HCT116 (cell line): ENCODE results near the gene MAPKAPK3. TPM values are rescaled to one million over a fixed set of nuclear protein-coding genes. Genes with fewer than 3 reads are reported as not detected.

Experiments
- ATAC-seq: fragments of 200-7000 bp; cut with Tn5 transposase; 2 replicates; pipeline ENCODE4 v1.9.1; 2020; ENCODE audit warnings: mild to moderate bottlenecking, moderate library complexity
- BruUV-seq: library from RNA; stranded (reverse); fragments of 400-500 nt; replicated peaks from 2 replicates; lab custom pipeline; 2021; lab: Mats Ljungman, UMichigan
- CTCF ChIA-PET: fragments of 300-600 bp; sonication (Branson Sonifier 250); formaldehyde crosslinking; loops from one replicate; lab custom pipeline; 2021; ENCODE audit warnings: antibody characterized with exemption; lab: Charles Lee
- POLR2A ChIA-PET: fragments of 300-600, 350-600 bp; sonication (Branson Sonifier 250); formaldehyde crosslinking; loops from one replicate; lab custom pipeline; 2021; ENCODE audit warnings: antibody characterized with exemption; lab: Charles Lee
- RAD21 ChIA-PET, 2 experiments: fragments of 300-600 bp; sonication (Branson Sonifier 250); formaldehyde crosslinking; loops; one replicate each; lab custom pipeline; 2023; ENCODE audit warnings: low total read pairs in 2 of 2; ENCODE audit not compliant: uncharacterized antibody in 2 of 2, unreplicated experiment in 2 of 2, low non-redundant PET in 1 of 2; lab: Charles Lee
- DNase-seq: peaks from one replicate; pipeline ENCODE4 v3.0.0-alpha.2; 2010; ENCODE audit warnings: low read depth, low spot score
- H2AFZ ChIP-seq: fragments of 200-600 bp; shearing (Covaris generic), sonication (generic); 2 replicates; pipeline ENCODE4 v1.6.1; 2017; ENCODE audit warnings: low read depth, mixed run types, mixed read lengths, antibody characterized with exemption, low read length; ENCODE audit not compliant: poor library complexity, severe bottlenecking
- H3K27ac ChIP-seq: 2 replicates; pipeline ENCODE4 v1.5.1; 2012; ENCODE audit warnings: low read depth, low read length
- H3K27me3 ChIP-seq: fragments of 200-600 bp; sonication (generic); 2 replicates; pipeline ENCODE4 v1.6.1; 2016; ENCODE audit warnings: mixed run types, low read length, mixed read lengths; ENCODE audit not compliant: insufficient read depth
- H3K36me3 ChIP-seq, 2 experiments: fragments of 200-500 bp in 1 of 2; fragments of 200-600 bp in 1 of 2; sonication (Bioruptor generic) in 1 of 2; sonication (generic) in 1 of 2; 2 replicates each; pipeline versions ENCODE4 v1.5.1 to v1.6.1; 2014 to 2016; ENCODE audit warnings: low read length in 2 of 2, inconsistent platforms in 1 of 2, mixed read lengths in 1 of 2, mixed run types in 1 of 2; ENCODE audit not compliant: insufficient read depth in 2 of 2, control insufficient read depth in 1 of 2
- H3K4me1 ChIP-seq, 2 experiments: fragments of 200-600 bp in 1 of 2; sonication (generic) in 1 of 2; 2 replicates each; pipeline versions ENCODE4 v1.5.1 to v1.6.1; 2012 to 2017; ENCODE audit warnings: low read length in 2 of 2, inconsistent platforms in 1 of 2, mild to moderate bottlenecking in 1 of 2, mixed read lengths in 1 of 2, mixed run types in 1 of 2, moderate library complexity in 1 of 2; ENCODE audit not compliant: insufficient read depth in 2 of 2, control insufficient read depth in 1 of 2
- H3K4me2 ChIP-seq: fragments of 200-600 bp; sonication (generic); 2 replicates; pipeline ENCODE4 v1.6.1; 2017; ENCODE audit warnings: mixed run types, low read length, mixed read lengths
- H3K4me3 ChIP-seq, 2 experiments: fragments of 200-600 bp in 1 of 2; sonication (generic) in 1 of 2; replicated peaks in 1 of 2; 2 replicates each; pipeline ENCODE4 v1.5.1; 2011 to 2016; ENCODE audit warnings: low read length in 2 of 2, control low read depth in 1 of 2, low read depth in 1 of 2, mild to moderate bottlenecking in 1 of 2, mixed read lengths in 1 of 2, mixed run types in 1 of 2
- H3K79me2 ChIP-seq: fragments of 200-600 bp; sonication (generic); 2 replicates; pipeline ENCODE4 v1.6.1; 2017; ENCODE audit warnings: mild to moderate bottlenecking, mixed run types, low read length, moderate library complexity, mixed read lengths; ENCODE audit not compliant: insufficient read depth
- H3K9ac ChIP-seq: fragments of 200-600 bp; sonication (generic); 2 replicates; pipeline ENCODE4 v1.6.1; 2016; ENCODE audit warnings: low read length, mixed read lengths
- H3K9me2 ChIP-seq: fragments of 200-600 bp; sonication (generic), shearing (Covaris generic); 2 replicates; pipeline ENCODE4 v1.6.1; 2017; ENCODE audit warnings: mixed run types, mild to moderate bottlenecking, moderate library complexity; ENCODE audit not compliant: insufficient read depth
- H3K9me3 ChIP-seq, 2 experiments: fragments of 200-500 bp in 1 of 2; fragments of 200-600 bp in 1 of 2; sonication (Bioruptor generic) in 1 of 2; sonication (generic) in 1 of 2; 2 replicates each; pipeline ENCODE4 v1.6.1; 2014 to 2017; ENCODE audit warnings: low read length in 2 of 2, mixed read lengths in 2 of 2, inconsistent platforms in 1 of 2, low read depth in 1 of 2, mild to moderate bottlenecking in 1 of 2, mixed run types in 1 of 2, moderate library complexity in 1 of 2; ENCODE audit not compliant: control insufficient read depth in 1 of 2, insufficient read depth in 1 of 2
- H4K20me1 ChIP-seq: fragments of 200-600 bp; sonication (generic), shearing (Covaris generic); 2 replicates; pipeline ENCODE4 v1.6.1; 2017; ENCODE audit warnings: mixed run types, mild to moderate bottlenecking, moderate library complexity; ENCODE audit not compliant: insufficient read depth
- CBX3 ChIP-seq: IDR thresholded peaks from 2 replicates; pipeline ENCODE4 v1.6.1; 2012; ENCODE audit warnings: low read depth
- CEBPB ChIP-seq: IDR thresholded peaks from 2 replicates; pipeline ENCODE4 v1.6.1; 2012; ENCODE audit warnings: low read depth
- CTCF ChIP-seq, 3 experiments: fragments of 200-600 bp in 1 of 3; sonication (generic) in 1 of 3; IDR thresholded peaks in 2 of 3; conservative IDR thresholded peaks in 1 of 3; 2 replicates each; pipeline ENCODE4 v1.5.1; 2012 to 2017; ENCODE audit warnings: low read depth in 2 of 3, low read length in 2 of 3, antibody characterized with exemption in 1 of 3, borderline replicate concordance in 1 of 3, control low read depth in 1 of 3, mild to moderate bottlenecking in 1 of 3, mixed read lengths in 1 of 3, mixed run types in 1 of 3, moderate library complexity in 1 of 3; ENCODE audit not compliant: insufficient read depth in 1 of 3
- ELF1 ChIP-seq: IDR thresholded peaks from 2 replicates; pipeline ENCODE4 v1.6.1; 2012; ENCODE audit warnings: low read depth, borderline replicate concordance
- EZH2 ChIP-seq: fragments of 200-600 bp; sonication (generic); IDR thresholded peaks from 2 replicates; pipeline ENCODE4 v1.6.1; 2017; ENCODE audit warnings: antibody characterized with exemption, mixed run types
- EZH2phosphoT487 ChIP-seq: fragments of 200-600 bp; IDR thresholded peaks from 2 replicates; pipeline ENCODE4 v1.6.1; 2018; ENCODE audit warnings: antibody characterized with exemption, borderline replicate concordance
- POLR2A ChIP-seq: IDR thresholded peaks from 2 replicates; pipeline ENCODE4 v1.7.0; 2011; ENCODE audit warnings: borderline replicate concordance; ENCODE audit not compliant: insufficient read depth, insufficient read length; ENCODE audit errors: extremely low read depth
- RAD21 ChIP-seq: IDR thresholded peaks from 2 replicates; pipeline ENCODE4 v1.6.1; 2012; ENCODE audit warnings: low read depth, mild to moderate bottlenecking
- SP1 ChIP-seq: IDR thresholded peaks from 2 replicates; pipeline ENCODE4 v1.6.1; 2012; ENCODE audit warnings: low read depth
- SRF ChIP-seq: IDR thresholded peaks from 2 replicates; pipeline ENCODE4 v1.6.1; 2012; ENCODE audit warnings: low read depth
- intact Hi-C: fragments of 100-400 bp; cut with micrococcal nuclease; formaldehyde crosslinking; loops from 2 replicates; pipeline ENCODE4 v1.10.0; 2022
- total RNA-seq: library from RNA; stranded (reverse); gene quantifications from one replicate; pipeline ENCODE4 v1.2.1, GENCODE V29; 2021; ENCODE audit not compliant: unreplicated experiment

Gene MAPKAPK3
- total RNA-seq, 1 experiment from 2014 or later, result 87.3 TPM

GRCh38 chr3:50587806-50588758 lies 28.9 kb upstream of the MAPKAPK3 start:
- ChIA-PET RAD21 (no interaction called here), CTCF (no interaction called here)
- no peak for TF ChIP-seq POLR2A
- no peak for TF ChIP-seq CBX3
- no peak for TF ChIP-seq CEBPB
- TF ChIP-seq ELF1, result no peak
- no peak for TF ChIP-seq EZH2phosphoT487
- TF ChIP-seq SRF, result no peak
- TF ChIP-seq RAD21, result no peak
- TF ChIP-seq, all 23 proteins: peak for 0
- H3K9me2 ChIP-seq, result no peaks in the 10 kb centered on the region
- H3K27me3 ChIP-seq, result no peaks in the 10 kb centered on the region
- H3K9ac ChIP-seq, result no peak overlapping the region
- H2AFZ ChIP-seq, result no peak overlapping the region
- POLR2A ChIA-PET, result interaction anchor here (0.9 kb wide), 1 partner anchor 13 kb away, joined by 3 read pairs; no protein-coding TSS in a partner anchor
- H3K27ac ChIP-seq, result no peak overlapping the region
- no peak overlapping the region for H3K4me3 ChIP-seq
- BruUV-seq, result no TSS peak
- H4K20me1 ChIP-seq, result no peaks in the 10 kb centered on the region
- H3K9me3 ChIP-seq, result no peaks in the 10 kb centered on the region
- no peaks in the 10 kb centered on the region for H3K79me2 ChIP-seq
- peaks cover 7 to 22% of the 10 kb centered on the region in 2 experiments; a peak in 3 of 4 replicates for H3K4me1 ChIP-seq
- no peak overlapping the region for H3K4me2 ChIP-seq
- no peak for DNase-seq
- H3K36me3 ChIP-seq, result no peaks in the 10 kb centered on the region
- ATAC-seq, result no peak
- intact Hi-C loops, result no loop called here

GRCh38 chr3:50588759-50589433 lies 28.1 kb upstream of the MAPKAPK3 start:
- no TSS peak for BruUV-seq
- CTCF ChIA-PET, result interaction anchor here (1.2 kb wide), 1 partner anchor 12 kb away, joined by 3 read pairs; no protein-coding TSS in a partner anchor

More at GRCh38 chr3:50588759-50589433, 28.1 kb upstream of the MAPKAPK3 start:
- Histone ChIP-seq H3K4me3 (no peak overlapping the region), H3K9ac (no peak overlapping the region), H3K9me2 (no peaks in the 10 kb centered on the region), H4K20me1 (no peaks in the 10 kb centered on the region), H3K27ac (no peak overlapping the region), H2AFZ (no peak overlapping the region), H3K27me3 (no peaks in the 10 kb centered on the region), H3K36me3 (no peaks in the 10 kb centered on the region), H3K9me3 (no peaks in the 10 kb centered on the region), H3K79me2 (no peaks in the 10 kb centered on the region), H3K4me1 (peaks cover 7 to 22% of the 10 kb centered on the region in 2 experiments; a peak in 3 of 4 replicates), H3K4me2 (no peak overlapping the region)
- DNase-seq (no peak), ATAC-seq (no peak)
- RAD21 ChIA-PET, result interaction anchor here in 1 of 2 experiments (1.5 kb wide), 1 partner anchor 13 kb away, joined by 3 read pairs; no protein-coding TSS in a partner anchor
- TF ChIP-seq ELF1, result no peak
- TF ChIP-seq EZH2, result no peak
- no peak for TF ChIP-seq SP1
- TF ChIP-seq CBX3, result no peak
- TF ChIP-seq CTCF (IDR thresholded peaks at IDR 0.05 in 2 of 3, conservative IDR thresholded peaks at IDR 0.05 in 1 of 3; ENCODE audit: borderline replicate concordance in 1 of 3, insufficient read depth in 1 of 3, low read depth in 2 of 3, low read length in 2 of 3), result no peak
- no peak for TF ChIP-seq RAD21
- intact Hi-C loops, result no loop called here
- POLR2A ChIA-PET, result interaction anchor here (0.9 kb wide), 1 partner anchor 12 kb away, joined by 3 read pairs; no protein-coding TSS in a partner anchor
